Peyer's patch (tissue), 4 donors: Measurements from ENCODE around the gene RACK1.

Experiments
- POLR2A ChIP-seq, 2 donors: fragments of 450-650 bp; IDR thresholded peaks; one replicate each; pipeline ENCODE4 v1.5.1; 2017; ENCODE audit warnings: antibody characterized with exemption in 2 of 2, mild to moderate bottlenecking in 2 of 2, moderate library complexity in 2 of 2
- TF ChIP-seq, protein P1 (sequence below), 6 experiments: fragments of 450-650 bp in 4 of 6; fragments of 200-600 bp in 2 of 6; sonication (generic) in 1 of 6; IDR thresholded peaks; one replicate each; pipeline ENCODE4 v1.5.1; 2017 to 2019; ENCODE audit warnings: antibody characterized with exemption in 6 of 6, mild to moderate bottlenecking in 3 of 6, moderate library complexity in 1 of 6

- no peak for TF ChIP-seq POLR2A (IDR thresholded peaks at IDR 0.05)
- TF ChIP-seq, protein P1, sequence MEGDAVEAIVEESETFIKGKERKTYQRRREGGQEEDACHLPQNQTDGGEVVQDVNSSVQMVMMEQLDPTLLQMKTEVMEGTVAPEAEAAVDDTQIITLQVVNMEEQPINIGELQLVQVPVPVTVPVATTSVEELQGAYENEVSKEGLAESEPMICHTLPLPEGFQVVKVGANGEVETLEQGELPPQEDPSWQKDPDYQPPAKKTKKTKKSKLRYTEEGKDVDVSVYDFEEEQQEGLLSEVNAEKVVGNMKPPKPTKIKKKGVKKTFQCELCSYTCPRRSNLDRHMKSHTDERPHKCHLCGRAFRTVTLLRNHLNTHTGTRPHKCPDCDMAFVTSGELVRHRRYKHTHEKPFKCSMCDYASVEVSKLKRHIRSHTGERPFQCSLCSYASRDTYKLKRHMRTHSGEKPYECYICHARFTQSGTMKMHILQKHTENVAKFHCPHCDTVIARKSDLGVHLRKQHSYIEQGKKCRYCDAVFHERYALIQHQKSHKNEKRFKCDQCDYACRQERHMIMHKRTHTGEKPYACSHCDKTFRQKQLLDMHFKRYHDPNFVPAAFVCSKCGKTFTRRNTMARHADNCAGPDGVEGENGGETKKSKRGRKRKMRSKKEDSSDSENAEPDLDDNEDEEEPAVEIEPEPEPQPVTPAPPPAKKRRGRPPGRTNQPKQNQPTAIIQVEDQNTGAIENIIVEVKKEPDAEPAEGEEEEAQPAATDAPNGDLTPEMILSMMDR (IDR thresholded peaks at IDR 0.05), result no peak
Observed at GRCh38 chr5:181259283-181259682, 15.6 kb upstream of the RACK1 start.
